Keratinocyte (primary cell): ENCODE results near the gene RASSF7. TPM values are rescaled to one million over a fixed set of nuclear protein-coding genes. Genes with fewer than 3 reads are reported as not detected.
A peak's percentile ranks its signal among the peaks of the same experiment; 100 is the strongest.

ENCODE experiments used
- DNase-seq: peaks from one replicate; pipeline ENCODE4 v3.0.0-alpha.2; 2011; ENCODE audit warnings: low read depth, missing footprints, low spot score
- FAIRE-seq: peaks from 2 replicates; lab custom pipeline; 2011; peaks lifted over from hg19 to GRCh38; lab: Jason Lieb, UNC
- H2AFZ ChIP-seq: 2 replicates; pipeline ENCODE4 v1.6.0; 2012; ENCODE audit warnings: low read length, control low read depth, inconsistent platforms; ENCODE audit not compliant: control insufficient read depth
- H3K27ac ChIP-seq: 2 replicates; pipeline ENCODE4 v1.5.1; 2011; ENCODE audit warnings: low read length; ENCODE audit not compliant: control insufficient read depth, insufficient read depth
- H3K27me3 ChIP-seq: 3 replicates; pipeline ENCODE4 v1.6.0; 2011; ENCODE audit warnings: low read length; ENCODE audit not compliant: control insufficient read depth, insufficient read depth; ENCODE audit errors: extremely low read depth
- H3K36me3 ChIP-seq, 2 experiments: 2 replicates in 1 of 2; 3 replicates in 1 of 2; pipeline ENCODE4 v1.5.1; 2011; ENCODE audit warnings: low read length in 2 of 2, mild to moderate bottlenecking in 1 of 2; ENCODE audit not compliant: control insufficient read depth in 2 of 2, insufficient read depth in 2 of 2; ENCODE audit errors: extremely low read depth in 1 of 2
- H3K4me1 ChIP-seq: 3 replicates; pipeline ENCODE4 v1.5.1; 2011; ENCODE audit warnings: low read length; ENCODE audit not compliant: control insufficient read depth, insufficient read depth; ENCODE audit errors: extremely low read depth
- H3K4me2 ChIP-seq: 3 replicates; pipeline ENCODE4 v1.6.0; 2011; ENCODE audit warnings: low read depth, low read length; ENCODE audit not compliant: control insufficient read depth, insufficient read depth; ENCODE audit errors: extremely low read depth
- H3K4me3 ChIP-seq, 3 experiments: fragments of 200-600 bp in 1 of 3; sonication (generic) in 1 of 3; 2 replicates in 2 of 3; 3 replicates in 1 of 3; pipeline ENCODE4 v1.5.1; 2011 to 2016; ENCODE audit warnings: low read length in 3 of 3, mild to moderate bottlenecking in 3 of 3, control low read depth in 2 of 3, inconsistent platforms in 1 of 3, low read depth in 1 of 3, mixed read lengths in 1 of 3, mixed run types in 1 of 3, moderate library complexity in 1 of 3; ENCODE audit not compliant: control insufficient read depth in 2 of 3, insufficient read depth in 2 of 3; ENCODE audit errors: extremely low read depth in 1 of 3
- H3K79me2 ChIP-seq: 2 replicates; pipeline ENCODE4 v1.6.0; 2012; ENCODE audit warnings: low read length; ENCODE audit not compliant: control insufficient read depth, insufficient read depth
- H3K9ac ChIP-seq: 3 replicates; pipeline ENCODE4 v1.6.0; 2011; ENCODE audit warnings: low read length; ENCODE audit not compliant: control insufficient read depth, insufficient read depth; ENCODE audit errors: extremely low read depth
- H3K9me1 ChIP-seq: 3 replicates; pipeline ENCODE4 v1.6.0; 2011; ENCODE audit warnings: low read length; ENCODE audit not compliant: control insufficient read depth, insufficient read depth; ENCODE audit errors: extremely low read depth
- H3K9me3 ChIP-seq: 2 replicates; pipeline ENCODE4 v1.5.1; 2012; ENCODE audit warnings: low read depth, low read length; ENCODE audit not compliant: control insufficient read depth
- H4K20me1 ChIP-seq: 3 replicates; pipeline ENCODE4 v1.6.0; 2011; ENCODE audit warnings: low read length; ENCODE audit not compliant: control insufficient read depth, insufficient read depth; ENCODE audit errors: extremely low read depth
- EZH2 ChIP-seq: IDR thresholded peaks from one replicate; pipeline ENCODE4 v1.6.1; 2012; ENCODE audit warnings: inconsistent platforms, mild to moderate bottlenecking, low read length, moderate library complexity
- dilution Hi-C: fragments of 300-500 bp; cut with MboI; formaldehyde crosslinking; loops from one replicate; pipeline ENCODE4 v1.7.0; 2020; ENCODE audit warnings: low sequenced_read_pairs; ENCODE audit not compliant: extremely low pct_ligation_motif_present
- polyA plus RNA-seq, 5 experiments: library from polyadenylated mRNA; depleted of rRNA in 3 of 5; stranded (reverse) in 3 of 5; stranded (forward) in 1 of 5; unstranded in 1 of 5; fragments of >200 nt; gene quantifications; 1 replicate in 1 of 5; 2 replicates in 3 of 5; 3 replicates in 1 of 5; pipeline versions ENCODE4 v1.2.1 to v1.2.3, GENCODE V29; 2011 to 2012; ENCODE audit warnings: missing spikeins in 2 of 5, low read depth in 1 of 5, low replicate concordance in 1 of 5
- TF ChIP-seq, protein P1 (sequence below), 3 experiments: IDR thresholded peaks in 1 of 3; conservative IDR thresholded peaks in 1 of 3; optimal IDR thresholded peaks in 1 of 3; 2 replicates in 2 of 3; 3 replicates in 1 of 3; pipeline versions ENCODE3 to v1.5.1; 2011; ENCODE audit warnings: low read length in 3 of 3, mild to moderate bottlenecking in 3 of 3, moderate library complexity in 2 of 3, control low read depth in 1 of 3, inconsistent platforms in 1 of 3; ENCODE audit not compliant: insufficient read depth in 2 of 3; ENCODE audit errors: extremely low read depth in 1 of 3

RASSF7 gene
- polyA plus RNA-seq, 1 donor (not counting 4 experiments of a cell fraction or from before 2014, with no cell fraction given), result 24.3 TPM

DNA sequence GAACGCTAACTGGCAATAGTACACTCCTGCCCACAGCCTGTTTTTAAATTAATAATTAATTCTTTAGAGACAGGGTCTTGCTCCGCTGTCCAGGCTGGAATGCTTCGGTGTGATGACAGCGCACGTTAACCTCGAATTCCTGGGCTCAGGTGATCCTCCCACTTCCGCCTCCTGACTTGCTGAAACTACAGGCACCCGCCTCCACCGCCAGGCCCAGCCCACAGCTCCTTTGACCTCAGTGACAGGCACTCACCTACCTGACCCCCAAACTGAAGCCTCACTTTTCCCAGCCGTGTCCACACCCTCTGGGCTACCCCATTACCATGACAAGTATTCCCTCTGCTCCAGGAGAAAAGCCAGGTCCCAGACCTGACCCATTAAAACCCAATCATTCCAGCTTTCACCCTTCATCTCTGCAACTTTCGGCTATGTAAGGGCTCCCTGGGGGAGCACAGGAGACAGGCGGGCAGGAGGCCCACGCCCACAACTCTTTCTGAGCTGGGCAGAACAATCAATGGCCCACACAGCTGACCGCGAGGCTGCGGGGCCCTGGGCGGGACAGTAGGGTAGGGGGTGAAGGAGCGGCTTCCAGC, 962 bp upstream of the RASSF7 start:
- no peak for TF ChIP-seq EZH2
- TF ChIP-seq, protein P1, sequence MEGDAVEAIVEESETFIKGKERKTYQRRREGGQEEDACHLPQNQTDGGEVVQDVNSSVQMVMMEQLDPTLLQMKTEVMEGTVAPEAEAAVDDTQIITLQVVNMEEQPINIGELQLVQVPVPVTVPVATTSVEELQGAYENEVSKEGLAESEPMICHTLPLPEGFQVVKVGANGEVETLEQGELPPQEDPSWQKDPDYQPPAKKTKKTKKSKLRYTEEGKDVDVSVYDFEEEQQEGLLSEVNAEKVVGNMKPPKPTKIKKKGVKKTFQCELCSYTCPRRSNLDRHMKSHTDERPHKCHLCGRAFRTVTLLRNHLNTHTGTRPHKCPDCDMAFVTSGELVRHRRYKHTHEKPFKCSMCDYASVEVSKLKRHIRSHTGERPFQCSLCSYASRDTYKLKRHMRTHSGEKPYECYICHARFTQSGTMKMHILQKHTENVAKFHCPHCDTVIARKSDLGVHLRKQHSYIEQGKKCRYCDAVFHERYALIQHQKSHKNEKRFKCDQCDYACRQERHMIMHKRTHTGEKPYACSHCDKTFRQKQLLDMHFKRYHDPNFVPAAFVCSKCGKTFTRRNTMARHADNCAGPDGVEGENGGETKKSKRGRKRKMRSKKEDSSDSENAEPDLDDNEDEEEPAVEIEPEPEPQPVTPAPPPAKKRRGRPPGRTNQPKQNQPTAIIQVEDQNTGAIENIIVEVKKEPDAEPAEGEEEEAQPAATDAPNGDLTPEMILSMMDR (optimal IDR thresholded peaks at IDR 0.05 in 1 of 3, IDR thresholded peaks at IDR 0.05 in 1 of 3, conservative IDR thresholded peaks at IDR 0.05 in 1 of 3; ENCODE audit: extremely low read depth in 1 of 3, insufficient read depth in 2 of 3, low read length in 3 of 3), result no peak
- Histone ChIP-seq H3K4me2 (peak overlapping the region; percentile 78), H3K27me3 (peaks cover 24% of the 10 kb centered on the region), H3K9me1 (no peaks in the 10 kb centered on the region), H3K4me1 (peaks cover 15% of the 10 kb centered on the region), H3K9me3 (no peaks in the 10 kb centered on the region), H4K20me1 (no peaks in the 10 kb centered on the region), H3K4me3 (peak overlapping the region; percentile 50 to 62 (median 51)), H3K27ac (peak overlapping the region; percentile 39), H3K9ac (peak overlapping the region; percentile 56), H3K36me3 (peaks cover 4 to 16% of the 10 kb centered on the region in 2 experiments), H3K79me2 (peaks cover 16% of the 10 kb centered on the region), H2AFZ (no peak overlapping the region)
- DNase-seq, result no peak
- dilution Hi-C loops, result no loop called here
- no peak for FAIRE-seq

DNA sequence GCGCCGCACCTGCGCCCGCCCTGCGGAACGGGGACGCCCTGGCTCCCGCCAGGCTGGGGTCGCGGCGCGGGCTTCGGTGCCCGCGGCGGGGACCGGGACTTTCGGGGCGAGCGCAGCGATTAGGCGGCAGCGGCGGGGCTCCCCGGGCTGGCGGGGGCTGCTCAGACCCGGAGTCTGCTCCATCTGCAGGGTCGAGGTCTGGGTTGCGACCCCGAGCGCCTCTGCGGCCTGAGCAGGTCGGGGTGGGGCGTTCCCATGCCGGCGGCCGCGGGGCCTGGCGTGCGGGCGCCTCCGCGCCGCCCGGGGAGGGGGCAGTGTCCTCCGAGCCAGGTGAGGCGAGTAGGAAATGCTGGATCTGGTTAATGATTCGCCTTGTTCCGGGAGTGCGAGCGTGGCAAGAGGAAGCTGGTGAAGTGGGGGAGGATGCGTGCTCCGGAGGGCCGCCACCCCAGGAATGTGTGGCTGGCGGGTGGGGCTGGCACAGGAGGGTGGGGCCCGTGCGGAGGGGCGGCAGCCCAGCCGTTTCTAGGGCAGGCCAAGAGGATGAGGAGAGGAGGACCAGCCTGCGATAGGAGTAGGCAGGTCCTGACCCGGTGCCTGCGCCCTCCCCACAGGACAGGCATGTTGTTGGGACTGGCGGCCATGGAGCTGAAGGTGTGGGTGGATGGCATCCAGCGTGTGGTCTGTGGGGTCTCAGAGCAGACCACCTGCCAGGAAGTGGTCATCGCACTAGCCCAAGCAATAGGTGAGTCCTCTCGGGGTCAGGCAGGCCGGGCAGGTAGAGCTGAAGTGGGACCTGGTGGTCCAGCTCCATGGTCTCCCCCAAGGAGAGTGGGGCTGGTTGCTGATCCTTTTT, 606 bp downstream of the RASSF7 start:
- peak overlapping the region; percentile 22 for H2AFZ ChIP-seq
- TF ChIP-seq, protein P1 (optimal IDR thresholded peaks at IDR 0.05 in 1 of 3, IDR thresholded peaks at IDR 0.05 in 1 of 3, conservative IDR thresholded peaks at IDR 0.05 in 1 of 3; ENCODE audit: extremely low read depth in 1 of 3, insufficient read depth in 2 of 3, low read length in 3 of 3), result no peak
- TF ChIP-seq EZH2, result no peak
- peaks cover 16% of the 10 kb centered on the region for H3K79me2 ChIP-seq
- DNase-seq, result peak; percentile 45
- H3K27me3 ChIP-seq, result peaks cover 11% of the 10 kb centered on the region
- peak overlapping the region; percentile 62 to 91 (median 74) for H3K4me3 ChIP-seq
- peak overlapping the region; percentile 36 for H3K27ac ChIP-seq
- FAIRE-seq, result no peak
- no peaks in the 10 kb centered on the region for H4K20me1 ChIP-seq
- H3K4me1 ChIP-seq, result peaks cover 15% of the 10 kb centered on the region
- peak overlapping the region; percentile 73 for H3K9ac ChIP-seq
- no peaks in the 10 kb centered on the region for H3K9me3 ChIP-seq
- peak overlapping the region; percentile 93 for H3K4me2 ChIP-seq
- dilution Hi-C loops, result no loop called here
- H3K9me1 ChIP-seq, result no peaks in the 10 kb centered on the region
- peaks cover 4 to 18% of the 10 kb centered on the region in 2 experiments for H3K36me3 ChIP-seq
